PC-9 (cell line): ENCODE data around the gene FBXL13.
"Not testable (repeated sequence)": the region's sequence is repeated elsewhere in the genome, so short reads cannot be mapped to it uniquely, and the experiment has no call there.

Source experiments
- EZH2 ChIP-seq: fragments of 200-600 bp; sonication (generic); IDR thresholded peaks from 2 replicates; pipeline ENCODE4 v1.8.0; 2017; ENCODE audit warnings: antibody characterized with exemption, low read depth
- TF ChIP-seq, protein P1 (sequence below): fragments of 200-600 bp; sonication (generic); conservative IDR thresholded peaks from 2 replicates; pipeline ENCODE4 v1.6.1; 2017; ENCODE audit warnings: mixed run types, antibody characterized with exemption, mild to moderate bottlenecking, moderate library complexity

DNA sequence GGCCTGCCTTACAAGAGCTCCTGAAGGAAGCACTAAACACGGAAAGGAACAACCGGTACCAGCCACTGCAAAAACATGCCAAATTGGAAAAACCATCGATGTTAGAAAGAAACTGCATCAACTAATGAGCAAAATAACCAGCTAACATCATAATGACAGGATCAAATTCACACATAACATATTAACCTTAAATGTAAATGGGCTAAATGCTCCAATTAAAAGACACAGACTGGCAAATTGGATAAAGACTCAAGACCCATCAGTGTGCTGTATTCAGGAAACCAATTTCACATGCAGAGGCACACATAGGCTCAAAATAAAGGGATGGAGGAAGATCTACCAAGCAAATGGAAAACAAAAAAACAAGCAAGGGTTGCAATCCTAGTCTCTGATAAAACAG, 56.3 kb downstream of the FBXL13 start:
- TF ChIP-seq, protein P1, sequence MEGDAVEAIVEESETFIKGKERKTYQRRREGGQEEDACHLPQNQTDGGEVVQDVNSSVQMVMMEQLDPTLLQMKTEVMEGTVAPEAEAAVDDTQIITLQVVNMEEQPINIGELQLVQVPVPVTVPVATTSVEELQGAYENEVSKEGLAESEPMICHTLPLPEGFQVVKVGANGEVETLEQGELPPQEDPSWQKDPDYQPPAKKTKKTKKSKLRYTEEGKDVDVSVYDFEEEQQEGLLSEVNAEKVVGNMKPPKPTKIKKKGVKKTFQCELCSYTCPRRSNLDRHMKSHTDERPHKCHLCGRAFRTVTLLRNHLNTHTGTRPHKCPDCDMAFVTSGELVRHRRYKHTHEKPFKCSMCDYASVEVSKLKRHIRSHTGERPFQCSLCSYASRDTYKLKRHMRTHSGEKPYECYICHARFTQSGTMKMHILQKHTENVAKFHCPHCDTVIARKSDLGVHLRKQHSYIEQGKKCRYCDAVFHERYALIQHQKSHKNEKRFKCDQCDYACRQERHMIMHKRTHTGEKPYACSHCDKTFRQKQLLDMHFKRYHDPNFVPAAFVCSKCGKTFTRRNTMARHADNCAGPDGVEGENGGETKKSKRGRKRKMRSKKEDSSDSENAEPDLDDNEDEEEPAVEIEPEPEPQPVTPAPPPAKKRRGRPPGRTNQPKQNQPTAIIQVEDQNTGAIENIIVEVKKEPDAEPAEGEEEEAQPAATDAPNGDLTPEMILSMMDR: not testable (repeated sequence)
- TF ChIP-seq EZH2: not testable (repeated sequence)
